ENCODE measurements around the gene AGO1. TPM values are rescaled to one million over a fixed set of nuclear protein-coding genes. Genes with fewer than 3 reads are reported as not detected.

AGO1 gene
- total and polyA plus RNA-seq, 10 of the 15 experiments (the other 5 are each of a cell fraction or from before 2014, with no cell fraction given) = 1.8 to 24.0 (median 8.1) TPM

DNA sequence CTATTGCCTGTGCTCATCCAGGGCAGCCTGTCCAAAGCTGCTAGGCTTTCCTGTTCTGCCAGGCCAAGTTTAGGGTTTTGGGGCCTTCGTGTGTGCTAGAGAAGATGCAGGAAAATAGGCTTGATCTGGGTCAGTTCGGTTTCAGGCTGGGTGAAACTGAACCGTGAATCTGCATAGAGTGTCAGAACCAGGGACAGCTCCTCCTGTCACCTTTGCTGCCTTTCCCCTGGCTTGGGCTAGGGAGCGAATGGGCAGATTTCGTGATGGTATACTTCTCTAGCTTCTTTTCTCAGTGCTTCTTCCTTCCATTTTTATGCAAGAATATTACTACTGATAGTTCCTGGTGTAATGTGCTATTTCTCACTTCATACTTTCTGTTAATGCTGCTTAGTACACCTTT lies 6.0 kb upstream of the AGO1 start (continued):
- TF ChIP-seq, protein P1, sequence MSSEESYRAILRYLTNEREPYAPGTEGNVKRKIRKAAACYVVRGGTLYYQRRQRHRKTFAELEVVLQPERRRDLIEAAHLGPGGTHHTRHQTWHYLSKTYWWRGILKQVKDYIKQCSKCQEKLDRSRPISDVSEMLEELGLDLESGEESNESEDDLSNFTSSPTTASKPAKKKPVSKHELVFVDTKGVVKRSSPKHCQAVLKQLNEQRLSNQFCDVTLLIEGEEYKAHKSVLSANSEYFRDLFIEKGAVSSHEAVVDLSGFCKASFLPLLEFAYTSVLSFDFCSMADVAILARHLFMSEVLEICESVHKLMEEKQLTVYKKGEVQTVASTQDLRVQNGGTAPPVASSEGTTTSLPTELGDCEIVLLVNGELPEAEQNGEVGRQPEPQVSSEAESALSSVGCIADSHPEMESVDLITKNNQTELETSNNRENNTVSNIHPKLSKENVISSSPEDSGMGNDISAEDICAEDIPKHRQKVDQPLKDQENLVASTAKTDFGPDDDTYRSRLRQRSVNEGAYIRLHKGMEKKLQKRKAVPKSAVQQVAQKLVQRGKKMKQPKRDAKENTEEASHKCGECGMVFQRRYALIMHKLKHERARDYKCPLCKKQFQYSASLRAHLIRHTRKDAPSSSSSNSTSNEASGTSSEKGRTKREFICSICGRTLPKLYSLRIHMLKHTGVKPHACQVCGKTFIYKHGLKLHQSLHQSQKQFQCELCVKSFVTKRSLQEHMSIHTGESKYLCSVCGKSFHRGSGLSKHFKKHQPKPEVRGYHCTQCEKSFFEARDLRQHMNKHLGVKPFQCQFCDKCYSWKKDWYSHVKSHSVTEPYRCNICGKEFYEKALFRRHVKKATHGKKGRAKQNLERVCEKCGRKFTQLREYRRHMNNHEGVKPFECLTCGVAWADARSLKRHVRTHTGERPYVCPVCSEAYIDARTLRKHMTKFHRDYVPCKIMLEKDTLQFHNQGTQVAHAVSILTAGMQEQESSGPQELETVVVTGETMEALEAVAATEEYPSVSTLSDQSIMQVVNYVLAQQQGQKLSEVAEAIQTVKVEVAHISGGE (CRISPR knock-in tag; IDR thresholded peaks at IDR 0.05) = no peak
- TF ChIP-seq ZNF274 (IDR thresholded peaks at IDR 0.05; ENCODE audit: insufficient read depth, insufficient read length) (no peak), NBN (IDR thresholded peaks at IDR 0.05) (no peak), BMI1 (IDR thresholded peaks at IDR 0.05; ENCODE audit: borderline replicate concordance) (no peak), ZBED1 (IDR thresholded peaks at IDR 0.05; ENCODE audit: borderline replicate concordance) (no peak), SIN3A (IDR thresholded peaks at IDR 0.05; ENCODE audit: low read depth, low read length) (0 out of 2 replicates have a peak, but pooled peaks have one; percentile 33), MYB (IDR thresholded peaks at IDR 0.05; ENCODE audit: borderline replicate concordance, low read depth, low read length) (no peak)

DNA sequence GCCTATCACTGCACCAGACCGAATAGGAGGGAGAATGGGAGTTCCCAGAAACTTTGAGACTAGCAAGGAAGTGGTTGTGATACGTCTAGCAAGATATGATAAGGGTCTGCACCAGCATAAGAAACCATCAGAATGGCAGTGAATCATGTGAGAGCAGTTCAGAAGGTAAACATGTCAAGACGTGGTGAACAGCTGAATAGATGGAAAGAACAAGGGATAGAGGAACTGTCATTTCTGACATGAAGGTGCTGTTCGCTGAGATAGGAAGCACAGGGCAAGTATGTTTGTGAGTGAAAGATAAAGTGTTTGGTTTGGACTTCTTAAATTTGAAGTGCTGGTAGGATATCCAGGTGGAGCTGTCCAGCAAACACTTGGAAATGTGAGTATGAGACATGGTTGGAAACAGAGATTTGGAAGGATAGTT lies 1.1 kb upstream of the AGO1 start:
- TF ChIP-seq CHD2 (IDR thresholded peaks at IDR 0.05; ENCODE audit: borderline replicate concordance, low read depth, low read length) = no peak
- TF ChIP-seq, protein P2, sequence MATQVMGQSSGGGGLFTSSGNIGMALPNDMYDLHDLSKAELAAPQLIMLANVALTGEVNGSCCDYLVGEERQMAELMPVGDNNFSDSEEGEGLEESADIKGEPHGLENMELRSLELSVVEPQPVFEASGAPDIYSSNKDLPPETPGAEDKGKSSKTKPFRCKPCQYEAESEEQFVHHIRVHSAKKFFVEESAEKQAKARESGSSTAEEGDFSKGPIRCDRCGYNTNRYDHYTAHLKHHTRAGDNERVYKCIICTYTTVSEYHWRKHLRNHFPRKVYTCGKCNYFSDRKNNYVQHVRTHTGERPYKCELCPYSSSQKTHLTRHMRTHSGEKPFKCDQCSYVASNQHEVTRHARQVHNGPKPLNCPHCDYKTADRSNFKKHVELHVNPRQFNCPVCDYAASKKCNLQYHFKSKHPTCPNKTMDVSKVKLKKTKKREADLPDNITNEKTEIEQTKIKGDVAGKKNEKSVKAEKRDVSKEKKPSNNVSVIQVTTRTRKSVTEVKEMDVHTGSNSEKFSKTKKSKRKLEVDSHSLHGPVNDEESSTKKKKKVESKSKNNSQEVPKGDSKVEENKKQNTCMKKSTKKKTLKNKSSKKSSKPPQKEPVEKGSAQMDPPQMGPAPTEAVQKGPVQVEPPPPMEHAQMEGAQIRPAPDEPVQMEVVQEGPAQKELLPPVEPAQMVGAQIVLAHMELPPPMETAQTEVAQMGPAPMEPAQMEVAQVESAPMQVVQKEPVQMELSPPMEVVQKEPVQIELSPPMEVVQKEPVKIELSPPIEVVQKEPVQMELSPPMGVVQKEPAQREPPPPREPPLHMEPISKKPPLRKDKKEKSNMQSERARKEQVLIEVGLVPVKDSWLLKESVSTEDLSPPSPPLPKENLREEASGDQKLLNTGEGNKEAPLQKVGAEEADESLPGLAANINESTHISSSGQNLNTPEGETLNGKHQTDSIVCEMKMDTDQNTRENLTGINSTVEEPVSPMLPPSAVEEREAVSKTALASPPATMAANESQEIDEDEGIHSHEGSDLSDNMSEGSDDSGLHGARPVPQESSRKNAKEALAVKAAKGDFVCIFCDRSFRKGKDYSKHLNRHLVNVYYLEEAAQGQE (IDR thresholded peaks at IDR 0.05; ENCODE audit: low read depth, low read length) = peak; percentile 53; the same call in 1 of the 2 replicates
- ATAC-seq = no peak
- no peaks in the 10 kb centered on the region for H3K9me3 ChIP-seq (replicated peaks; ENCODE audit: control insufficient read depth, insufficient read depth, low read length)
- no peak for DNase-seq (ENCODE audit: low read depth, low spot score)
- intact Hi-C loops (cut with micrococcal nuclease; ENCODE audit: unreplicated experiment) = loop anchor here (2.0 to 10.0 kb wide), 2 partner anchors 49 to 203 kb away; partner anchors contain the start of genes ADPRS, AGO3 and TEKT2
- H3K27ac ChIP-seq (ENCODE audit: control insufficient read depth, insufficient read depth) = no peak overlapping the region
- no peak overlapping the region for H3K4me3 ChIP-seq
- WGBS (ENCODE audit: insufficient coverage, insufficient replicate concordance, low lambda C conversion rate, missing lambda C conversion rate) = 18% methylated on average over 4 of the region's 4 CpGs
- H3K79me2 ChIP-seq (ENCODE audit: control insufficient read depth, insufficient read depth, low read length) = peaks cover 9% of the 10 kb centered on the region
- BruUV-seq (replicated peaks) = no TSS peak
- H3K4me1 ChIP-seq (ENCODE audit: control insufficient read depth, insufficient read depth, low read length) = peaks cover 6% of the 10 kb centered on the region; the same call in 1 of the 2 replicates
- no peak for FAIRE-seq
- SMC1A ChIA-PET (ENCODE audit: uncharacterized antibody, unreplicated experiment) = interaction anchor here (0.6 kb wide), 1 partner anchor 298 kb away, joined by 3 read pairs; no protein-coding TSS in a partner anchor
- no peaks in the 10 kb centered on the region for H4K20me1 ChIP-seq (ENCODE audit: control insufficient read depth, insufficient read depth)
- H2AFZ ChIP-seq (ENCODE audit: control insufficient read depth, low read depth, low read length) = no peak overlapping the region
- RAD21 ChIA-PET (ENCODE audit: unreplicated experiment) = interaction anchor here (1.1 kb wide), 1 partner anchor 24 kb away, joined by 4 read pairs; no protein-coding TSS in a partner anchor
- no peak overlapping the region for H3K4me2 ChIP-seq (ENCODE audit: control insufficient read depth, insufficient read depth)
- POLR2A ChIA-PET = interaction anchor here (1.1 kb wide), 1 partner anchor 51 kb away, joined by 3 read pairs; no protein-coding TSS in a partner anchor
- CTCF ChIA-PET = interaction anchor here (0.6 to 1.7 kb wide), 10 partner anchors 10 to 517 kb away, joined by 3 to 7 read pairs (median 3); no protein-coding TSS in a partner anchor
- no peaks in the 10 kb centered on the region for H3K27me3 ChIP-seq (replicated peaks in 1 of 2; ENCODE audit: control insufficient read depth in 2 of 2, insufficient read depth in 2 of 2, low read length in 1 of 2)
- H3K9ac ChIP-seq (ENCODE audit: control insufficient read depth, insufficient read depth, low read length) = no peak overlapping the region
- in situ Hi-C loops (cut with MboI) = no loop called here
- H3K36me3 ChIP-seq (ENCODE audit: control insufficient read depth in 2 of 2, insufficient read depth in 2 of 2, low read length in 1 of 2) = no peaks in the 10 kb centered on the region
